ENCODE measurements around the gene RFTN1. TPM values are rescaled to one million over a fixed set of nuclear protein-coding genes. Genes with fewer than 3 reads are reported as not detected.

Gene RFTN1
- total RNA-seq, 3 donors from 2014 or later (not counting 1 experiment from before 2014, with no cell fraction given): 112 to 135 (median 115) TPM

GRCh38 chr3:16385151-16385550, 128.3 kb downstream of the RFTN1 start:
- 83% methylated on average over 5 of the region's 5 CpGs for WGBS (ENCODE audit: insufficient coverage)
- H3K4me1 ChIP-seq (ENCODE audit: control insufficient read depth, insufficient read depth, low read length): peaks cover 14% of the 10 kb centered on the region
- ATAC-seq: no peak
- H3K4me1 Mint-ChIP-seq: peaks cover 55% of the 10 kb centered on the region in 2 donors
- H3K9me3 ChIP-seq (ENCODE audit: control insufficient read depth, insufficient read depth, low read length): no peaks in the 10 kb centered on the region
- intact Hi-C loops (cut with micrococcal nuclease): no loop called here
- no peaks in the 10 kb centered on the region for H3K27me3 ChIP-seq (ENCODE audit: control insufficient read depth, insufficient read depth, low read length)
- H3K4me3 Mint-ChIP-seq: no peak overlapping the region
- H3K9me3 Mint-ChIP-seq: no peaks in the 10 kb centered on the region
- peaks cover 2% of the 10 kb centered on the region for H3K36me3 ChIP-seq (ENCODE audit: control insufficient read depth, insufficient read depth, low read length)
- H3K36me3 Mint-ChIP-seq: no peaks in the 10 kb centered on the region
- H3K27me3 Mint-ChIP-seq (ENCODE audit: low read depth in 2 of 2): no peaks in the 10 kb centered on the region
- H3K27ac ChIP-seq (ENCODE audit: low read length): no peak overlapping the region
- no peak overlapping the region for H3K27ac Mint-ChIP-seq
- no peak overlapping the region for H3K4me3 ChIP-seq (ENCODE audit: low read length)
- no peak for DNase-seq
- TF ChIP-seq CTCF (IDR thresholded peaks at IDR 0.05): no peak

- peak overlapping the region in 1 of 2 donors; percentile 15 for H3K27ac Mint-ChIP-seq
- 100% methylated on average over 1 of the region's 1 CpG for WGBS (ENCODE audit: insufficient coverage)
- ATAC-seq (no peak), DNase-seq (no peak)
- Histone ChIP-seq H3K9me3 (ENCODE audit: control insufficient read depth, insufficient read depth, low read length) (no peaks in the 10 kb centered on the region), H3K36me3 (ENCODE audit: control insufficient read depth, insufficient read depth, low read length) (no peaks in the 10 kb centered on the region), H3K4me3 (ENCODE audit: low read length) (no peak overlapping the region), H3K4me1 (ENCODE audit: control insufficient read depth, insufficient read depth, low read length) (peaks cover 16% of the 10 kb centered on the region), H3K27me3 (ENCODE audit: control insufficient read depth, insufficient read depth, low read length) (no peaks in the 10 kb centered on the region), H3K27ac (ENCODE audit: low read length) (no peak overlapping the region)
- TF ChIP-seq CTCF (IDR thresholded peaks at IDR 0.05): no peak
- no peaks in the 10 kb centered on the region for H3K27me3 Mint-ChIP-seq (ENCODE audit: low read depth in 2 of 2)
- H3K4me1 Mint-ChIP-seq: peaks cover 47 to 57% of the 10 kb centered on the region in 2 donors
- H3K36me3 Mint-ChIP-seq: no peaks in the 10 kb centered on the region
- intact Hi-C loops (cut with micrococcal nuclease): no loop called here
- H3K9me3 Mint-ChIP-seq: no peaks in the 10 kb centered on the region
- no peak overlapping the region for H3K4me3 Mint-ChIP-seq
Measured at GRCh38 chr3:16383864-16384263, 129.6 kb downstream of the RFTN1 start.

GRCh38 chr3:16382845-16383244, 130.7 kb downstream of the RFTN1 start:
- no peak for TF ChIP-seq CTCF (IDR thresholded peaks at IDR 0.05)
- WGBS (ENCODE audit: insufficient coverage): 81% methylated on average over 5 of the region's 5 CpGs
- Histone ChIP-seq H3K27me3 (ENCODE audit: control insufficient read depth, insufficient read depth, low read length) (no peaks in the 10 kb centered on the region), H3K4me1 (ENCODE audit: control insufficient read depth, insufficient read depth, low read length) (peaks cover 24% of the 10 kb centered on the region), H3K27ac (ENCODE audit: low read length) (no peak overlapping the region), H3K9me3 (ENCODE audit: control insufficient read depth, insufficient read depth, low read length) (no peaks in the 10 kb centered on the region), H3K36me3 (ENCODE audit: control insufficient read depth, insufficient read depth, low read length) (no peaks in the 10 kb centered on the region), H3K4me3 (ENCODE audit: low read length) (no peak overlapping the region)
- intact Hi-C loops (cut with micrococcal nuclease): no loop called here
- H3K4me1 Mint-ChIP-seq: peaks cover 52 to 59% of the 10 kb centered on the region in 2 donors
- H3K9me3 Mint-ChIP-seq: no peaks in the 10 kb centered on the region
- H3K27me3 Mint-ChIP-seq (ENCODE audit: low read depth in 2 of 2): no peaks in the 10 kb centered on the region
- DNase-seq (no peak), ATAC-seq (no peak)
- no peaks in the 10 kb centered on the region for H3K36me3 Mint-ChIP-seq
- H3K4me3 Mint-ChIP-seq: no peak overlapping the region
- peak overlapping the region; percentile 15 to 50 for H3K27ac Mint-ChIP-seq

- Mint-ChIP-seq H3K9me3 (no peaks in the 10 kb centered on the region), H3K27ac (peak overlapping the region; percentile 1 to 12), H3K36me3 (no peaks in the 10 kb centered on the region), H3K4me1 (peaks cover 52 to 59% of the 10 kb centered on the region in 2 donors), H3K4me3 (no peak overlapping the region), H3K27me3 (ENCODE audit: low read depth in 2 of 2) (no peaks in the 10 kb centered on the region)
- TF ChIP-seq CTCF (IDR thresholded peaks at IDR 0.05): no peak
- Histone ChIP-seq H3K9me3 (ENCODE audit: control insufficient read depth, insufficient read depth, low read length) (no peaks in the 10 kb centered on the region), H3K36me3 (ENCODE audit: control insufficient read depth, insufficient read depth, low read length) (peaks cover 2% of the 10 kb centered on the region), H3K27ac (ENCODE audit: low read length) (no peak overlapping the region), H3K27me3 (ENCODE audit: control insufficient read depth, insufficient read depth, low read length) (no peaks in the 10 kb centered on the region), H3K4me3 (ENCODE audit: low read length) (no peak overlapping the region), H3K4me1 (ENCODE audit: control insufficient read depth, insufficient read depth, low read length) (peaks cover 26% of the 10 kb centered on the region)
- WGBS (ENCODE audit: insufficient coverage): over 99% methylated on average over 4 of the region's 4 CpGs
- intact Hi-C loops (cut with micrococcal nuclease): no loop called here
- DNase-seq (no peak), ATAC-seq (no peak)
Measured at GRCh38 chr3:16381426-16381825, 132.1 kb downstream of the RFTN1 start.
